ENCODE measurements around the gene HYI.
"Not testable (repeated sequence)": the region's sequence is repeated elsewhere in the genome, so short reads cannot be mapped to it uniquely, and the experiment has no call there.

HYI gene

GRCh38 chr1:43426221-43426620 lies 27.5 kb downstream of the HYI start:
- DNase-seq = no peak

- no peak for DNase-seq
These were observed 28.7 kb downstream of the HYI start for GRCh38 chr1:43425045-43425444.

- no peak for DNase-seq
These were observed 29.8 kb downstream of the HYI start for GRCh38 chr1:43423672-43424550.

- DNase-seq = no peak
These were observed 30.6 kb downstream of the HYI start for GRCh38 chr1:43422995-43423671.

GRCh38 chr1:43421976-43422750 lies 31.6 kb downstream of the HYI start:
- no peak for DNase-seq

GRCh38 chr1:43421396-43421795 lies 32.3 kb downstream of the HYI start:
- DNase-seq = no peak

GRCh38 chr1:43420874-43421273 lies 32.9 kb downstream of the HYI start:
- no peak for DNase-seq

GRCh38 chr1:43419627-43420425 lies 33.9 kb downstream of the HYI start:
- DNase-seq = no peak

- DNase-seq = no peak
These were observed 34.9 kb downstream of the HYI start for GRCh38 chr1:43418858-43419257.

- no peak for DNase-seq
These were observed 37.8 kb downstream of the HYI start for GRCh38 chr1:43415901-43416300.

GRCh38 chr1:43414634-43415223 lies 39.0 kb downstream of the HYI start:
- DNase-seq = peak; percentile 27

GRCh38 chr1:43413426-43413825 lies 40.3 kb downstream of the HYI start:
- DNase-seq = not testable (repeated sequence)

- no peak for DNase-seq
These were observed 43.2 kb downstream of the HYI start for GRCh38 chr1:43410571-43410970.

- no peak for DNase-seq
These were observed 47.9 kb downstream of the HYI start for GRCh38 chr1:43405876-43406234.

- DNase-seq = no peak
These were observed 48.4 kb downstream of the HYI start for GRCh38 chr1:43405219-43405875.

- DNase-seq = no peak
These were observed 49.4 kb downstream of the HYI start for GRCh38 chr1:43404353-43404752.

GRCh38 chr1:43402089-43402865 lies 51.5 kb downstream of the HYI start:
- DNase-seq = no peak
